Fibroblast of villous mesenchyme (primary cell): Measurements from ENCODE around the gene SPDL1. TPM values are rescaled to one million over a fixed set of nuclear protein-coding genes. Genes with fewer than 3 reads are reported as not detected.
A peak's percentile ranks its signal among the peaks of the same experiment; 100 is the strongest.

Experiments
- DNase-seq: peaks from one replicate; pipeline ENCODE4 v3.0.0-alpha.2; 2010; ENCODE audit warnings: low read depth
- H3K4me3 ChIP-seq: 2 replicates; pipeline ENCODE4 v1.5.1; 2011; ENCODE audit warnings: low read depth, mild to moderate bottlenecking, low read length
- total RNA-seq: library from RNA; depleted of rRNA; stranded (reverse); fragments of >200 nt; gene quantifications from 2 replicates; pipeline ENCODE4 v1.2.3, GENCODE V29; 2012
- TF ChIP-seq, protein P1 (sequence below): IDR thresholded peaks from 2 replicates; pipeline ENCODE4 v1.5.1; 2012; ENCODE audit warnings: low read depth, mild to moderate bottlenecking, low read length; ENCODE audit not compliant: insufficient read depth

Gene SPDL1
- total RNA-seq, 1 donor: 44.0 TPM

DNA sequence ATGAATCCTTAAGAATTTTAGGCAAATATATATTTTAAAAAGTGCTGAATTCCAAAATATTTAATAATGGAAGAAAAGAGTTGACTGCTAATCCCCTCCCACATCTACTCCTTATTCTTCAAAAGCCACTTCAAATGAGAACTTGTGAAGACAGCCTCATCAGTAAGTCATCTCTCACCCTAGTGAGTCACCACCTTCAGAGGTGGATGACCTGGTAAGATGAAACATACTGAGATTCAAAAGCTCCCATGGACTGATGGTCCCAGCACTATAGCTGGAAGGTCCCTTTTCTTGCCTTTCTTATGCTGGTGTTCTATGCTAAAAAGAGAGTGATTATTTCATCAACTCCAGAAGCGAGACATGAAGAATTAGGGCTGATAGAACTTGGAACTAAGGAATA, 37.8 kb upstream of the SPDL1 start:
- no peak overlapping the region for H3K4me3 ChIP-seq
- DNase-seq: no peak
- TF ChIP-seq, protein P1, sequence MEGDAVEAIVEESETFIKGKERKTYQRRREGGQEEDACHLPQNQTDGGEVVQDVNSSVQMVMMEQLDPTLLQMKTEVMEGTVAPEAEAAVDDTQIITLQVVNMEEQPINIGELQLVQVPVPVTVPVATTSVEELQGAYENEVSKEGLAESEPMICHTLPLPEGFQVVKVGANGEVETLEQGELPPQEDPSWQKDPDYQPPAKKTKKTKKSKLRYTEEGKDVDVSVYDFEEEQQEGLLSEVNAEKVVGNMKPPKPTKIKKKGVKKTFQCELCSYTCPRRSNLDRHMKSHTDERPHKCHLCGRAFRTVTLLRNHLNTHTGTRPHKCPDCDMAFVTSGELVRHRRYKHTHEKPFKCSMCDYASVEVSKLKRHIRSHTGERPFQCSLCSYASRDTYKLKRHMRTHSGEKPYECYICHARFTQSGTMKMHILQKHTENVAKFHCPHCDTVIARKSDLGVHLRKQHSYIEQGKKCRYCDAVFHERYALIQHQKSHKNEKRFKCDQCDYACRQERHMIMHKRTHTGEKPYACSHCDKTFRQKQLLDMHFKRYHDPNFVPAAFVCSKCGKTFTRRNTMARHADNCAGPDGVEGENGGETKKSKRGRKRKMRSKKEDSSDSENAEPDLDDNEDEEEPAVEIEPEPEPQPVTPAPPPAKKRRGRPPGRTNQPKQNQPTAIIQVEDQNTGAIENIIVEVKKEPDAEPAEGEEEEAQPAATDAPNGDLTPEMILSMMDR: no peak

DNA sequence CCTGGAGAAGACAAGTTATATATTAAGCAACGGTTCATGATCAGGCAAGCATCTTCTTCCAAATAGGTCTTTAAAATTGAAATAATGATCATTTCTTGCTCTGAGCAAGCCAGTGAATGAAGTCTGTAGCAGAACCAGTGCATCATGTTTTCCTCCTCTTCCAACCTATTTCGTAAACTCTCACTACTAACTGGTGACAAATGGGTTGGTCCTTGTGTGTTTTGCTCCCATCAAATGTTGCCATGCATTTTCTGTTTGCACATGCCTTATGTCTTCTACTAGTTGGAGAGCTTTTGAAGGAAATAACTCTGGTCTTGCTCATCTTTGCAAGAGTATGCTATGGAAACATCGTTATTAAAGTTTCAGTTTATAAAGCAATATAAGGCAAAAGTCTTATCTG, 37.2 kb upstream of the SPDL1 start:
- TF ChIP-seq, protein P1: no peak
- DNase-seq: no peak

DNA sequence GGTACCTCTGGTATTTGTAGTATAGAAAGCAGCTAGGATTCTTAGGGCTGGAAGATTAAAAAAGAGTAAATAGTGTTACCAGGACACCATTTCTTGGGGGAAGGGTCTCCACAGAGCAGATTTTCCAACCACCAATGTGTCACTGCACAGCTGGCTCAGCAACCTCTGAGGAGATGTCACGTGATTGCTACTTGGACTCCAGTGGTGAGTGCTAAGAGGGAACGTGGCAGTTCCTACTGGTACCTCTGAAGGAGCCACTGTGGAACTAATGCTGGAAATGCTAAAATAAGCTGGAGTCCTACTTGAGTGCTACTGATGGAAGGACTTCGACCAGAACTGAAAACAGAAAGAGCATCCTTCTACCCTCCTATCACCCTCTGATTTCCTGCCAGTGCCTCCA, 36.1 kb upstream of the SPDL1 start:
- TF ChIP-seq, protein P1: no peak
- no peak for DNase-seq
- no peak overlapping the region for H3K4me3 ChIP-seq

More for the DNA sequence above, 37.2 kb upstream of the SPDL1 start:
- no peak overlapping the region for H3K4me3 ChIP-seq

DNA sequence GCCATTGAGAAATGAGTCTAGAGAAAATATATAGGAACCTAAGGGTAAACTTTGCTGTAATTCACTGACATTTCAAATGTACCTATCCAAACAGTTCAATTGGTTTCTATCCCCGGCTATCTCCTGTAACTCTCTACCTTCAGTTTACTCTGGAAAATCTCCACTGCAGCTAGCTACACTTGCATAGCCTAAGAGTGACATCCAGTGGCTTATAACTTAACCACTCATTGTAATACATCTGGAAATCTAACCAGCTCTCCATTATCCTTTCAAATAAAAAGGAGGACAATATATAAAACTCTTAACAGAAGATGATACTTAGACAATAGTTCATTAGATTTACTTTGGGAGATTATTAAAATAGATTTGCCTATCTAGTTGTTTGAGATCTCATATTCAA, 35.3 kb upstream of the SPDL1 start:
- DNase-seq: peak; percentile 50
- TF ChIP-seq, protein P1: peak; percentile 53
- H3K4me3 ChIP-seq: no peak overlapping the region

DNA sequence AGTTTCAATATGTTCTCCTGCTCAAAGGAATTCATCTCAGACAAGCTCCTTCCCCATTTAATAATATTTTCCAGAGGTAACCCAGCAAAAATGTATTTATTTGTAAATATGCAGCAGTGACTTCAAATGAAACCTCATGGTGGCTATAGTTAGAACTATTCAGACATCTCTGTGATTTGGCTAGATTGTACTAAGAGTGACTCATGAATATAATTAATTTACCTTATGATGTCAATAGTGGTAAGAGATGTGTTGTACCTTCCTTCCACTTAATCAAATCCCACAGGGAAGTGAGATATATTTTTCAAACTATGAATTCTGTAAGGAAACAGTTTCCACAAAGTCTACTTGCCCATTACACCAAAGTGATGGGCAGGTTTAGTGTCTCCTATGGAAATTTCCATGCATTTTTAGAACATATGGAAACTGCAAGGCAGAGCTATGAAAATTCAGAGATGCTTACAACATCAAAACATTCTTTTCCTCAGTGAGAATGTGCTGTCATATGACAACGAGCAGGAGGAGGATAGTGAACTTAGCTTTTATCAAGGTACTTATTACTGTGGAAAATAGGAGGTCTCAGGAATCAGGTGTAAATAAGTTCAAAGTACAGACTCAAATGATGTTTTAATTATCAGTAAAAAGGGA, 34.0 kb upstream of the SPDL1 start:
- H3K4me3 ChIP-seq: no peak overlapping the region
- TF ChIP-seq, protein P1: no peak
- peak; percentile 4 for DNase-seq

DNA sequence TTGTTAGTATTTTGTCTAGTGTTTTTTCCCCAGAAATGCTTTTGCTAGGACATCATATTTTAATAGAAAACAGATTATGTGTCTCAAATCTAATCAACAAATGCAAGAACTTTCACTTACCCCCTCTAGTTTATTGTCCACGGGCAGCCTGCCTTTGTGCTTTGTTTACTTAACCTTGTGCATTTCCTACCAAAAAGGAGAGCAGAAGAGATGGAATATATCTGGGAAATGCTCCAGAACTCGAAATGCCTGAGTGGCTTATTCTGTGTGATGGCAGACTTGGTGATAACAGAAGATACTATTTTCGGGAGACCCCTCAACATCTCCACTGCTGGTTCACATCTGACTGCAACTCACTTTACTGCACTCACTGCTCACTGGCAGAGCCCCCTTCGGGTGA, 33.3 kb upstream of the SPDL1 start:
- H3K4me3 ChIP-seq: no peak overlapping the region
- TF ChIP-seq, protein P1: no peak
- DNase-seq: no peak

DNA sequence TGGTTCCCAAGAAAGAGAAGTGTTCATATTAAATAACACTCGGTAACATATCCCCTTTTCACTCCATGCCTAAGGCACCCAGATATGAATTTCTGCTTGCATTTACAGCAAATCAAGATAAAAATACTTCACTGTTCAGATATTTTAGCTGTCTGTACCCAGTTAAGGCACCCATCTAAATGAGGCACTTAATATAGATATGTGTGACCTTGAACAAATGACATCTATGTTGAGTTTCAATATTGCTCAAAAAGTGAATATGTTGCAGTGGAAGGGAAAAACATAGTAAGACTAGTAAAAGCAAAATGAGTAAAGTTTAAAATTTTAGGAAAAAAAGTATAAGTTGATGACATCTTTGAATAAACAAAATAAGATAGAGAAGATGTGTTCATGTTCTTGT, 32.4 kb upstream of the SPDL1 start:
- TF ChIP-seq, protein P1: no peak
- no peak for DNase-seq
- no peak overlapping the region for H3K4me3 ChIP-seq
